Panc1 (cell line): ENCODE results near the gene WNT1.
A peak's percentile ranks its signal among the peaks of the same experiment; 100 is the strongest.

Experiments
- POLR2AphosphoS5 ChIP-seq: IDR thresholded peaks from 2 replicates; pipeline ENCODE4 v1.6.1; 2012; ENCODE audit warnings: mild to moderate bottlenecking, low read depth, low read length, moderate library complexity
- SIN3A ChIP-seq: IDR thresholded peaks from 2 replicates; pipeline ENCODE4 v1.6.1; 2012; ENCODE audit warnings: low read depth, mild to moderate bottlenecking, low read length, moderate library complexity, borderline replicate concordance; ENCODE audit not compliant: insufficient read depth
- TCF7L2 ChIP-seq: IDR thresholded peaks from 2 replicates; pipeline ENCODE4 v1.6.1; 2011; ENCODE audit warnings: mild to moderate bottlenecking, low read depth, low read length, inconsistent platforms
- TF ChIP-seq, protein P1 (sequence below): fragments of 450-650 bp; IDR thresholded peaks from 2 replicates; pipeline ENCODE4 v1.5.1; 2017; ENCODE audit warnings: mild to moderate bottlenecking
- TF ChIP-seq, protein P2 (sequence below), 2 experiments: IDR thresholded peaks; 2 replicates each; pipeline ENCODE4 v1.6.1; 2011 to 2012; ENCODE audit warnings: low read depth in 2 of 2, control low read depth in 1 of 2, low read length in 1 of 2, mild to moderate bottlenecking in 1 of 2, moderate library complexity in 1 of 2; ENCODE audit not compliant: insufficient read depth in 1 of 2

DNA sequence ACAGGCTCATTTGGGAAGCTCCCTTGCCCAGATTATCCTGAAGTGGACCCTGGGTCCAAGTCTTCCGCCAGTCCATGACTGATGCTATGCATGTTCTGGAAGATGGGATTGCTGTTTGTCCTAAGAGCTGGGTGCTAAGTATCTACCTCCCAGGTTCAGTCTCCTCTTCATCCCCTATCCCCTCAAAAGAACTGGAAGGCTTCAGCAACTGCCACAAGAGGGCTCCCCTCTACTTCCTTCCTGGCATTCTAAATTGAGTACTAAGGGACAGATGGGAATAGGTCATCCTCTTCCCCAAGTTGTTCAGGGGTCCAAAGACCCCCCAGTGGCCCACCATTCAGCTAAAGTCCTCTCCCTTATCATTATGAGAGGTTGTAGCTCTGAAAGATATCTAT lies 43.8 kb upstream of the WNT1 start:
- TF ChIP-seq, protein P1, sequence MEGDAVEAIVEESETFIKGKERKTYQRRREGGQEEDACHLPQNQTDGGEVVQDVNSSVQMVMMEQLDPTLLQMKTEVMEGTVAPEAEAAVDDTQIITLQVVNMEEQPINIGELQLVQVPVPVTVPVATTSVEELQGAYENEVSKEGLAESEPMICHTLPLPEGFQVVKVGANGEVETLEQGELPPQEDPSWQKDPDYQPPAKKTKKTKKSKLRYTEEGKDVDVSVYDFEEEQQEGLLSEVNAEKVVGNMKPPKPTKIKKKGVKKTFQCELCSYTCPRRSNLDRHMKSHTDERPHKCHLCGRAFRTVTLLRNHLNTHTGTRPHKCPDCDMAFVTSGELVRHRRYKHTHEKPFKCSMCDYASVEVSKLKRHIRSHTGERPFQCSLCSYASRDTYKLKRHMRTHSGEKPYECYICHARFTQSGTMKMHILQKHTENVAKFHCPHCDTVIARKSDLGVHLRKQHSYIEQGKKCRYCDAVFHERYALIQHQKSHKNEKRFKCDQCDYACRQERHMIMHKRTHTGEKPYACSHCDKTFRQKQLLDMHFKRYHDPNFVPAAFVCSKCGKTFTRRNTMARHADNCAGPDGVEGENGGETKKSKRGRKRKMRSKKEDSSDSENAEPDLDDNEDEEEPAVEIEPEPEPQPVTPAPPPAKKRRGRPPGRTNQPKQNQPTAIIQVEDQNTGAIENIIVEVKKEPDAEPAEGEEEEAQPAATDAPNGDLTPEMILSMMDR = peak; percentile 52; the same call in 1 of the 2 replicates
- TF ChIP-seq, protein P2, sequence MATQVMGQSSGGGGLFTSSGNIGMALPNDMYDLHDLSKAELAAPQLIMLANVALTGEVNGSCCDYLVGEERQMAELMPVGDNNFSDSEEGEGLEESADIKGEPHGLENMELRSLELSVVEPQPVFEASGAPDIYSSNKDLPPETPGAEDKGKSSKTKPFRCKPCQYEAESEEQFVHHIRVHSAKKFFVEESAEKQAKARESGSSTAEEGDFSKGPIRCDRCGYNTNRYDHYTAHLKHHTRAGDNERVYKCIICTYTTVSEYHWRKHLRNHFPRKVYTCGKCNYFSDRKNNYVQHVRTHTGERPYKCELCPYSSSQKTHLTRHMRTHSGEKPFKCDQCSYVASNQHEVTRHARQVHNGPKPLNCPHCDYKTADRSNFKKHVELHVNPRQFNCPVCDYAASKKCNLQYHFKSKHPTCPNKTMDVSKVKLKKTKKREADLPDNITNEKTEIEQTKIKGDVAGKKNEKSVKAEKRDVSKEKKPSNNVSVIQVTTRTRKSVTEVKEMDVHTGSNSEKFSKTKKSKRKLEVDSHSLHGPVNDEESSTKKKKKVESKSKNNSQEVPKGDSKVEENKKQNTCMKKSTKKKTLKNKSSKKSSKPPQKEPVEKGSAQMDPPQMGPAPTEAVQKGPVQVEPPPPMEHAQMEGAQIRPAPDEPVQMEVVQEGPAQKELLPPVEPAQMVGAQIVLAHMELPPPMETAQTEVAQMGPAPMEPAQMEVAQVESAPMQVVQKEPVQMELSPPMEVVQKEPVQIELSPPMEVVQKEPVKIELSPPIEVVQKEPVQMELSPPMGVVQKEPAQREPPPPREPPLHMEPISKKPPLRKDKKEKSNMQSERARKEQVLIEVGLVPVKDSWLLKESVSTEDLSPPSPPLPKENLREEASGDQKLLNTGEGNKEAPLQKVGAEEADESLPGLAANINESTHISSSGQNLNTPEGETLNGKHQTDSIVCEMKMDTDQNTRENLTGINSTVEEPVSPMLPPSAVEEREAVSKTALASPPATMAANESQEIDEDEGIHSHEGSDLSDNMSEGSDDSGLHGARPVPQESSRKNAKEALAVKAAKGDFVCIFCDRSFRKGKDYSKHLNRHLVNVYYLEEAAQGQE (IDR thresholded peaks at IDR 0.05; ENCODE audit: insufficient read depth in 1 of 2, low read depth in 2 of 2, low read length in 1 of 2) = no peak
- TF ChIP-seq POLR2AphosphoS5 (no peak), TCF7L2 (no peak), SIN3A (no peak)
